Placental epithelial cell (primary cell): Measurements from ENCODE around the gene MAG. TPM values are rescaled to one million over a fixed set of nuclear protein-coding genes. Genes with fewer than 3 reads are reported as not detected.

Source experiments
- total RNA-seq: library from RNA; depleted of rRNA; stranded (reverse); fragments of >200 nt; gene quantifications from 2 replicates; pipeline ENCODE4 v1.2.3, GENCODE V29; 2012

The MAG gene, protein sequence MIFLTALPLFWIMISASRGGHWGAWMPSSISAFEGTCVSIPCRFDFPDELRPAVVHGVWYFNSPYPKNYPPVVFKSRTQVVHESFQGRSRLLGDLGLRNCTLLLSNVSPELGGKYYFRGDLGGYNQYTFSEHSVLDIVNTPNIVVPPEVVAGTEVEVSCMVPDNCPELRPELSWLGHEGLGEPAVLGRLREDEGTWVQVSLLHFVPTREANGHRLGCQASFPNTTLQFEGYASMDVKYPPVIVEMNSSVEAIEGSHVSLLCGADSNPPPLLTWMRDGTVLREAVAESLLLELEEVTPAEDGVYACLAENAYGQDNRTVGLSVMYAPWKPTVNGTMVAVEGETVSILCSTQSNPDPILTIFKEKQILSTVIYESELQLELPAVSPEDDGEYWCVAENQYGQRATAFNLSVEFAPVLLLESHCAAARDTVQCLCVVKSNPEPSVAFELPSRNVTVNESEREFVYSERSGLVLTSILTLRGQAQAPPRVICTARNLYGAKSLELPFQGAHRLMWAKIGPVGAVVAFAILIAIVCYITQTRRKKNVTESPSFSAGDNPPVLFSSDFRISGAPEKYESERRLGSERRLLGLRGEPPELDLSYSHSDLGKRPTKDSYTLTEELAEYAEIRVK
- under 0.01 TPM in 1 of 2 replicates, not detected in the other for total RNA-seq

DNA sequence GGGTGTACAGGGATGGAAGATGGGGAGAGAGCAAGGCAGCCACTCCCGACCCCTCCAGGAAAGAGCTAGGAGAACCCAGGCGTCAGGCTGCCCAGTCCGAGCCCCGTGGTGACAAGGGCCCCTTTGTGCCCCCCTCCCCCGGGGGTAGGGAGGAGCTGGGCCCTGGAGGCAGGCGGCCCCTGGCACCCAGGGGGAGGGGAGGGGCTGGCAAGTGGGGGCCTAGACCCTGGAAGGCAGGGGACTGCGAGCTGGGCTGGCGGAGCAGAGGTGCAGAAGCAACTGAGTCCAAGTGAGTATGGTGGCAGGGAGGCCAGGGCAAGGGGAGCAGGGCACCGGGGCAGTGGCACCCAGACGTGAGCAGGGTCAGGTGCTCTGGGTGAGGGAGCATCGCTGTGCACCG, at the start of gene MAG:
MAG (plus strand) TSS at position 246 of the 400 bp plus-strand sequence. CDS start 3,248 bp downstream, outside the sequence.

DNA sequence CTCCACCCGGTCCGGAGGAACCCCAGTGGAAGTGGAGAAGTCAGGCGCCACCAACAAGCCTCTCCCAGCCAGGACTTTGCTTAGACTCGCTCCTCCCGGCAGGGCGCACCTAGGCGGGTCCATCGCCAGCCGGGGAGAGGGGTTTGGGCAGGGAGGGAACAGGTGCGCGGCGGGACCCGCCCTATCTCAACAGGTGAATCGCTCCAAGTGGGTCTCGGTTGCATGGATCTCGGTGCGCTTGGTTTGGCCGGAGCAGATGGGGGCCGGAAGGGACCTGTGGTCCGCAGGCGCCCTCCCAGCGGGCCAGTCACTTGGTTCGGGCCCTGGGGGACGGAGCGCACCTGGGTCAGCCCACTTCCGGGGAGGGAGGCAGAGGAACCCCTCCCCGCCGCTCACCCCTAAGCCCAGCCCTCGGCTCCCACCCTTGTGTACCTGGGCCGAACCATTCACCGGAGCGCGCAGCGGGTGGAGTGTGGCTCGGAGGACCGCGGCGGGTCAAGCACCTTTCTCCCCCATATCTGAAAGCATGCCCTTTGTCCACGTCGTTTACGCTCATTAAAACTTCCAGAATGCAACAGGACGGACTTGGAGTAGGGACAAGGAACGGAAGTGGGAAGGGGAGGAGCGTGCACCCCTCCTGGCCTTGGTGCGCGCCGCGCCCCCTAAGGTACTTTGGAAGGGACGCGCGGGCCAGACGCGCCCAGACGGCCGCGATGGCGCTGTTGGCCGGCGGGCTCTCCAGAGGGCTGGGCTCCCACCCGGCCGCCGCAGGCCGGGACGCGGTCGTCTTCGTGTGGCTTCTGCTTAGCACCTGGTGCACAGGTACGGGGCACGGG, 43.4 kb upstream of the MAG start, which contains the start of gene LSR:
LSR (plus strand) TSS at position 693 of the 836 bp plus-strand sequence; CDS start at position 714, 21 bp downstream.

DNA sequence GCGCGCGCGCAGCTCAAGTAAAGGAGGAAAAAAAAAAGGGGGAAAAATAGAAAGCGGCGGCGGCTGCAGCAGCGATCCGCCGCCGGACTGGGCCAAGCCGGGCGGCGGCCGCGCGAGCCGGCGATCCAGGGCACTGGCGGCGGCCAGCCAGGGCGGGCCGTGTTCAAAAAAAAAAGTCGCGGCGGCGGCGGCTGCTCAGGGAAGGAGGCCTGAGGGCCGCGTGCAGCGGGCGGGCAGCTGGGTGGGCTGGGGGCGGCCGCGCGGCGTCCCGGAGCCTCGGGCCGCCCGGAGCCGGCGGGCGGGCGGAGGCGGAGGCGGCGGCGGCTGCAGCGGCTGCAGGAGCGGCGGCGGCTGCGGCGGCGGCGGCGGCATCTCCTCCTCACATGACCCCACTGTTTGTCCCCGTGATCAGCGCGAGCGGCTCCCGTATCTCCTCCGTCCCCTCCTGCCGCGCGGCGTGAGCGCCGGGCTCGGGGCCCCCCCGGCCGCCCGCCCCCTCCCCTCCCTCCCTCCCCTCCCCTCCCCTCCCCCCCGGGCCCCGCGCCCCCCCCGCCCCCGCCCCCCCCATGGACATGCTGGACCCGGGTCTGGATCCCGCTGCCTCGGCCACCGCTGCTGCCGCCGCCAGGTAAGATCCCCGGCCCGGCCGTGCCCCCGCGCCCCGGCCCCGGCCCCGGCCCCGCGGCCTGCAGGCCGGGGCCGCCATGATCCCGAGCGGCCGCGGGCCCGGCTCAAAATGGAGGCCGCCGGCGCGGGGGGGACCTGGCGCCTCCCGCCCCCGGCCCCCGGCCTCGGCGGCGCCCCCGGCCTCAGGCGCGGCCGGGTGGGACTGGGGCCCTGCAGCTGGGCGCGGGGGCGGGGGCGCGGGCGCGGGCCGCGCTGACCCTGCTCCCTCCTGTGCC, 23.2 kb upstream of the MAG start, which contains the start of gene USF2:
USF2 (plus strand) TSS at position 427 of the 902 bp plus-strand sequence; CDS start at position 567, 140 bp downstream.

DNA sequence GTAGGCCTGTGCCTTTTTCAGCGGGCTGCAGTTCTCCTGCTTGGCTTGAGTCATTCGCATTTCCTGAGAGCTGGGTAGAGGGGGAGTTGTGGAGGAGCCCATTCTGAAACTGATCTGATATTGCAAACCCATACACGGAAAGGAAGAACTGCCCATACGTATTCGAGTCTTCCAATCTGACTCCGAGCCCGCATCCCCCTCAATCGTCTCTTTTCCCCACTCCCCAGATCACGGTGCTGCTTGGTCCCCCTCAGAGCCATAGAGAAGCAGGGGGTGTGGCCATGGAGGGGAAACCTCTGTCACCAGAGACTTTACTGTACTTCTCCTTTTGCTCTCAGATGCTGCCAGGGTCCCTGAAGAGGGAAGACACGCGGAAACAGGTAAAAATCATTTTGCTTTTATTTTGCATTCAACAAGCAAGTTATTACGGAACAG, 36.9 kb downstream of the MAG start, which contains the start of gene CD22:
CD22 (plus strand) TSS at position 337 of the 435 bp plus-strand sequence. CDS start 2,854 bp downstream, outside the sequence.

DNA sequence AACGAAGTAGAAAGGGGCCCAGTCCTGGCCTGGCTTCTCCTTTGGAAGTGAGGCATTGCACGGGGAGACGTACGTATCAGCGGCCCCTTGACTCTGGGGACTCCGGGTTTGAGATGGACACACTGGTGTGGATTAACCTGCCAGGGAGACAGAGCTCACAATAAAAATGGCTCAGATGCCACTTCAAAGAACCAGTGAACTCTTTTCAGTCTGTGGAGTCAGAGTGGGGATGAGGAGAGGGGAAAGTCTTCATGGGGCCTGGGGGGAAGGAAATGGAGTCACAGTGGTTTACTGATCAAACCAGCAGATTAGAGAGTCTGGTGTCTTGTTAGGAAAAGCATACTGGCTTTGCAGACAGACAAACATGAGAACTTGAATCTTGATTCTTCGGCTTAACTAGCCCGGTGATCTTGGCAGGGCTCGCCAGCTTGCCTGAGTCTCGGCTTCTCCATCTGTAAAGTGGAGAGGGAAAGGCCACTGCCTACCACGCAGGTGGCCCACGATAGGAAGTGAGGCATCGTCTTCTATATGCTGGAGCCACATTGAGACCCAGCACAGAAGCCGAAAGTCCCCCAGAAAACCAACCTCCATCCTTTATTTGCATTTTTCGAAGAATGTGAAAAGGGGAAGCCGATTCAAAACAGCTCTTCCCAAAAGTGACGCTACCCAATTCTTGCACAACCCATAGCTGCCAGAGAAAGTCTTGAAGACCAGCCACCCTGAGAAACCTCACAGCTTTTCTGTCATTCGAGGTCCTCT, 55.4 kb downstream of the MAG start, which contains the start of gene FFAR1:
FFAR1 (plus strand) TSS at position 732 of the 759 bp plus-strand sequence. CDS start 3,650 bp downstream, outside the sequence.

DNA sequence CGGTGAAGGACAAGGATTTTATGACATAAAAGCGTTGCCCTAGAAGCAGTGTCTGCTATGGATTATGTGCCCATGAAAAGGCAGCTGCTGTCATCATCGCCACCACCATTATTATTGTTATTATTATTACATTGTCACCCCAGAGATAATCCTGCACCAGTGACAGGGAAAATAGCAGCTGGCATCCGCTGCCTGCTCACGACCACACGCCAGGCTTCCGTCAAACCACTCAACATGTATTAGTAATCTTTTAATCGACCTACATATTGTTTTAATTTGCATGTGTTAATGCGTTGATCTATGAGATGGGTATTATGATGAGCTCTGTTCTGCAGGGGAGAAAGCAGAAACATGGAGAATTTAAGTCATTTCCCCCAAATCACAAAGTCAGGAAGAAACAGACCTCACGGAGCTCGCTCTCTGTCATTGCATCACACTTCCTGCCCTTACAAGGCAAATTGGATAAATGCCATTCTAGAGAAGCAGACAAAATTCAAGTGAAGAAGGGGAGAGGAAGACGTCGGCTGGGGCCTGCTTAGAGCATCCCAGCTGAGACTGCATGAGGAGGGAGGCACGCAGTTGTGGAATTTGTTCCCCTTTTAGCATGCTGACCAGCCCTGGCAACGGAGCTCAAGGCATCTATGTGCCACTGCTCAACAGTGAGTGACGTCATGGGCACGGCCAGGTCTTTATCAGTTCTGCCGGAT, 66.1 kb downstream of the MAG start, which contains the start of gene FFAR3:
FFAR3 (plus strand) TSS at position 594 of the 707 bp plus-strand sequence. CDS start 431 bp downstream, outside the sequence.

Other genes with a start within 250 kb of the MAG start
- gene FXYD3, start 176.3 kb upstream of the MAG start, total RNA-seq: 0.39 TPM in 1 of 2 replicates, not detected in the other
- 0.22 and 1.2 TPM in 2 replicates for gene LGI4, start 157.1 kb upstream of the MAG start, total RNA-seq
- not detected in 2 replicates for gene FXYD1, start 153.3 kb upstream of the MAG start, total RNA-seq
- not detected in 2 replicates for gene FXYD7, start 148.9 kb upstream of the MAG start, total RNA-seq
- gene FXYD5, start 137.4 kb upstream of the MAG start, total RNA-seq: 93.8 and 133 TPM in 2 replicates
- not detected in 2 replicates for gene FAM187B, start 63.4 kb upstream of the MAG start, total RNA-seq
- 53.0 and 62.4 TPM in 2 replicates for gene LSR, start 43.2 kb upstream of the MAG start, total RNA-seq
- 64.8 and 71.2 TPM in 2 replicates for gene USF2, start 23.2 kb upstream of the MAG start, total RNA-seq
- under 0.01 and 0.11 TPM in 2 replicates for gene HAMP, start 9.6 kb upstream of the MAG start, total RNA-seq
- gene CD22, start 37.0 kb downstream of the MAG start, total RNA-seq: 0.11 and 1.6 TPM in 2 replicates
- not detected in 2 replicates for gene FFAR1, start 55.7 kb downstream of the MAG start, total RNA-seq
- not detected in 2 replicates for gene FFAR3, start 66.3 kb downstream of the MAG start, total RNA-seq
- not detected in 2 replicates for gene GPR42, start 78.9 kb downstream of the MAG start, total RNA-seq
- not detected in 2 replicates for gene FFAR2, start 156.1 kb downstream of the MAG start, total RNA-seq
- gene KRTDAP, start 198.3 kb downstream of the MAG start, total RNA-seq: not detected in 2 replicates
- gene DMKN, start 221.5 kb downstream of the MAG start, total RNA-seq: 19.2 and 24.3 TPM in 2 replicates
- gene SBSN, start 236.2 kb downstream of the MAG start, total RNA-seq: not detected in 2 replicates
- gene GAPDHS, start 241.3 kb downstream of the MAG start, total RNA-seq: not detected in 2 replicates